ENCODE results near the gene TMEM269. TPM values are rescaled to one million over a fixed set of nuclear protein-coding genes. Genes with fewer than 3 reads are reported as not detected.
A peak's percentile ranks its signal among the peaks of the same experiment; 100 is the strongest.

The TMEM269 gene
- total and polyA plus RNA-seq, 10 of the 15 experiments (the other 5 are each of a cell fraction or from before 2014, with no cell fraction given) = 0.02 to 0.26 (median 0.06) TPM; not detected in 2

DNA sequence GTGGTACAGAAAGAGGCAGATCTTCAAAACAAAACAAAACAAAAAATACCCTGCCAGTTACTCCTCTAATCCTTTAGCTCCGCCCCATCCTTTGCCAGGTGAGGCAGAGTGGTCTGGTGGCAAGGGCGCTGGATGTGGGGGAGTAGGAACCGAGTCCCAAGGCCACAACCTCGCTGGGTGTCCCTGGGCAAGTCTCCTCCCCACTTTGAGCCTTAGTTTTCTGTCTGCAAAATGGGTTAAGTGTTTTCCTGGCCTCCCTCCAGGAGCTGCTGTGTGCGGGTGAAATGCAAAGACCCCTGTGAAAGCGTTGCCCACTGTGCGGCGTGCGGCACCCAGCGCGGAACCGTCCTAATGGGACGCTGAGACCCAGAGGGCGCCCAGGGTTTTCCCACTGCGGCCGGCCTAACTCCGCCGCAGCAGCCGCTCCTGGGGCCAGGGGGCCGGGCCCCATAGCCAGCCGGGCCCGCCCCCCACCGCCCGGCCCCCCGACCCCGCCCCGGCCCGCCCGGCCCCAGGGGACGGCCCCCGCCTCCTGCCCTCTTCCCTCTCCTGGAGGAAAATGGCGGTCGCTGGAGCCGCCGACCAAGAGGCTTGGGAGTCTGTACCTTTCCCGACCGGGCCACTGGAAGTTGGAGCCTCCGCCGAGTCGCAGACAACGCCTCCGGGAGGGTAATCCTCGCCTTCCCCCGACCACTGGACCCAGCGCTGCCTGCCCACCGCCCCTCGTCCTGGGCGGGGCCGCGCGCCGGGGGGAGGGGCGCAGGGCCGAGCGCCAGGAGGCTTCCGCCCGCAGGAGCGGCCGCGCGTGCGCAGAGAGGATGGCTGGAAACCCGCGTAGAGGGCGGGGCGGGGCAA lies 32.0 kb downstream of the TMEM269 start, which contains the start of the genes ERMAP and SVBP (continued):
- TF ChIP-seq EGR1 (IDR thresholded peaks at IDR 0.05; ENCODE audit: borderline replicate concordance in 1 of 2, low read depth in 2 of 2, low read length in 2 of 2) (0 out of 3 replicates have a peak, but pooled peaks of 1 of the 2 experiments have one; percentile 13), ZNF274 (IDR thresholded peaks at IDR 0.05; ENCODE audit: insufficient read depth, insufficient read length) (no peak), DPF2 (IDR thresholded peaks at IDR 0.05) (peak; percentile 74), CBFB (IDR thresholded peaks at IDR 0.05; ENCODE audit: low read depth) (no peak), WRNIP1 (IDR thresholded peaks at IDR 0.05; ENCODE audit: borderline replicate concordance, low read depth, low read length) (no peak), STAT3 (IDR thresholded peaks at IDR 0.05; ENCODE audit: low read depth, low read length) (no peak), PAX8 (IDR thresholded peaks at IDR 0.05) (no peak), CREM (IDR thresholded peaks at IDR 0.05; ENCODE audit: low read depth) (no peak), RELA (IDR thresholded peaks at IDR 0.05; ENCODE audit: borderline replicate concordance, partially characterized antibody) (peak; percentile 27), CBX5 (IDR thresholded peaks at IDR 0.05; ENCODE audit: low read depth) (no peak), RFX5 (IDR thresholded peaks at IDR 0.05; ENCODE audit: low read depth, low read length) (no peak), POLR2A (IDR thresholded peaks at IDR 0.05; ENCODE audit: low read depth, low read length) (peak; percentile 90), RB1 (IDR thresholded peaks at IDR 0.05; ENCODE audit: borderline replicate concordance) (peak; percentile 67; the same call in 1 of the 2 replicates), MEF2A (IDR thresholded peaks at IDR 0.05; ENCODE audit: insufficient read depth, low read depth, low read length) (0 out of 2 replicates have a peak, but pooled peaks have one; percentile 7), CEBPB (IDR thresholded peaks at IDR 0.05; ENCODE audit: borderline replicate concordance in 1 of 2, low read depth in 2 of 2, low read length in 2 of 2) (no peak), CHD2 (IDR thresholded peaks at IDR 0.05; ENCODE audit: borderline replicate concordance, low read depth, low read length) (peak; percentile 78), SMARCA5 (IDR thresholded peaks at IDR 0.05) (no peak; the same call in 1 of the 2 replicates)
- TF ChIP-seq, protein P1, sequence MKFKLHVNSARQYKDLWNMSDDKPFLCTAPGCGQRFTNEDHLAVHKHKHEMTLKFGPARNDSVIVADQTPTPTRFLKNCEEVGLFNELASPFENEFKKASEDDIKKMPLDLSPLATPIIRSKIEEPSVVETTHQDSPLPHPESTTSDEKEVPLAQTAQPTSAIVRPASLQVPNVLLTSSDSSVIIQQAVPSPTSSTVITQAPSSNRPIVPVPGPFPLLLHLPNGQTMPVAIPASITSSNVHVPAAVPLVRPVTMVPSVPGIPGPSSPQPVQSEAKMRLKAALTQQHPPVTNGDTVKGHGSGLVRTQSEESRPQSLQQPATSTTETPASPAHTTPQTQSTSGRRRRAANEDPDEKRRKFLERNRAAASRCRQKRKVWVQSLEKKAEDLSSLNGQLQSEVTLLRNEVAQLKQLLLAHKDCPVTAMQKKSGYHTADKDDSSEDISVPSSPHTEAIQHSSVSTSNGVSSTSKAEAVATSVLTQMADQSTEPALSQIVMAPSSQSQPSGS (IDR thresholded peaks at IDR 0.05; ENCODE audit: low read length) = no peak

Measured in GM12878 (cell line).